ENCODE data around the gene IFNAR1. TPM values are rescaled to one million over a fixed set of nuclear protein-coding genes. Genes with fewer than 3 reads are reported as not detected.

The IFNAR1 gene
- total RNA-seq, 1 experiment from 2014 or later, result 14.2 TPM

- peaks cover 11 to 15% of the 10 kb centered on the region in 2 experiments for H3K4me1 Mint-ChIP-seq
- Histone ChIP-seq H3K27me3 (ENCODE audit: insufficient read depth, low read length) (no peaks in the 10 kb centered on the region), H2BK12ac (ENCODE audit: insufficient read length, low read depth, low read length) (no peak overlapping the region), H2BK120ac (ENCODE audit: low read depth, low read length, poor library complexity, severe bottlenecking) (no peak overlapping the region), H3K27ac (ENCODE audit: insufficient read length, low read depth, low read length) (no peak overlapping the region), H3K79me2 (ENCODE audit: insufficient read depth, low read length) (peaks cover 7% of the 10 kb centered on the region; the same call in 1 of the 2 replicates), H3K14ac (ENCODE audit: insufficient read depth, low read length) (no peak overlapping the region), H4K20me1 (ENCODE audit: control insufficient read depth, insufficient read depth, insufficient read length) (no peaks in the 10 kb centered on the region), H3K23me2 (ENCODE audit: insufficient read length, low read depth, low read length, poor library complexity, severe bottlenecking) (peaks cover 9% of the 10 kb centered on the region), H3K23ac (ENCODE audit: insufficient read length, low read depth, low read length) (no peak overlapping the region), H4K5ac (ENCODE audit: insufficient read length, low read depth, low read length) (no peak overlapping the region), H3K4me1 (ENCODE audit: insufficient read depth, low read length) (peaks cover 4% of the 10 kb centered on the region; the same call in 1 of the 2 replicates), H2AK5ac (ENCODE audit: insufficient read length, low read length) (no peak overlapping the region), H2BK15ac (ENCODE audit: low read depth, low read length) (no peak overlapping the region), H3K9me3 (ENCODE audit: control insufficient read depth, low read depth, low read length) (no peaks in the 10 kb centered on the region), H2AFZ (ENCODE audit: low read length) (no peak overlapping the region), H3K79me1 (ENCODE audit: insufficient read depth, low read depth, low read length, poor library complexity, severe bottlenecking) (no peaks in the 10 kb centered on the region), H3K18ac (ENCODE audit: insufficient read length, low read depth, low read length) (no peak overlapping the region), H4K91ac (ENCODE audit: insufficient read length, low read depth, low read length) (no peak overlapping the region), H3K56ac (ENCODE audit: insufficient read length, low read depth, low read length) (no peak overlapping the region), H3K9ac (ENCODE audit: extremely low read depth, insufficient read length, low read length) (no peak overlapping the region), H3T11ph (ENCODE audit: low read length) (no peak overlapping the region), H4K8ac (replicated peaks; ENCODE audit: insufficient read length, low read depth, low read length) (no peak overlapping the region), H2BK5ac (ENCODE audit: insufficient read length, low read length) (no peak overlapping the region), H2BK20ac (ENCODE audit: low read depth, low read length, poor library complexity, severe bottlenecking) (no peak overlapping the region), H3K4ac (ENCODE audit: low read depth, low read length) (no peak overlapping the region), H3K4me2 (ENCODE audit: insufficient read depth, insufficient read length, low read length) (no peak overlapping the region)
- H3K27ac Mint-ChIP-seq, result no peak overlapping the region
- H3K27me3 Mint-ChIP-seq (ENCODE audit: low read depth), result no peaks in the 10 kb centered on the region
- no peaks in the 10 kb centered on the region; a peak in 1 of 5 replicates for H3K9me3 Mint-ChIP-seq
- no CpG with 5 or more reads among the region's 5 CpGs for WGBS (ENCODE audit: extremely low coverage, insufficient read length, low lambda C conversion rate)
- no peak for DNase-seq
- H3K4me3 Mint-ChIP-seq, result no peak overlapping the region; a peak in 1 of 5 replicates
- H3K36me3 Mint-ChIP-seq (ENCODE audit: insufficient read depth in 1 of 3, low read depth in 3 of 3), result peaks cover 2 to 19% (median 15%) of the 10 kb centered on the region in 3 experiments; a peak in 5 of 7 replicates
- TF ChIP-seq CTCF (conservative IDR thresholded peaks at IDR 0.05), result no peak
Measured at GRCh38 chr21:33406493-33406892, 81.7 kb downstream of the IFNAR1 start.

Other genes starting within 250 kb of the IFNAR1 start
- gene IFNAR2, start 95.0 kb upstream of the IFNAR1 start, total RNA-seq (2021), result 13.6 and 14.4 TPM in 2 replicates
- 3.1 TPM in 2 replicates for gene IL10RB, start 58.6 kb upstream of the IFNAR1 start, total RNA-seq (2021)
- 44.1 and 46.1 TPM in 2 replicates for gene IFNGR2, start 78.4 kb downstream of the IFNAR1 start, total RNA-seq (2021)
- gene TMEM50B, start 155.0 kb downstream of the IFNAR1 start, total RNA-seq (2021), result 14.8 and 17.6 TPM in 2 replicates
- 3.4 and 3.7 TPM in 2 replicates for gene DNAJC28, start 166.7 kb downstream of the IFNAR1 start, total RNA-seq (2021)
- gene GART, start 217.1 kb downstream of the IFNAR1 start, total RNA-seq (2021), result 161 and 162 TPM in 2 replicates
- 319 and 329 TPM in 2 replicates for gene SON, start 218.1 kb downstream of the IFNAR1 start, total RNA-seq (2021)